Neutrophil (primary cell): ENCODE data around the gene NDST3.

Experiments used
- H3K27ac ChIP-seq: fragments of 200-600 bp; sonication (generic); 2 replicates; pipeline ENCODE4 v1.5.1; 2016; ENCODE audit warnings: mild to moderate bottlenecking, moderate library complexity
- H3K27me3 ChIP-seq: fragments of 200-600 bp; sonication (generic); 2 replicates; pipeline ENCODE4 v1.6.0; 2016; ENCODE audit warnings: mild to moderate bottlenecking
- H3K36me3 ChIP-seq: fragments of 200-600 bp; sonication (generic); 2 replicates; pipeline ENCODE4 v1.5.1; 2017
- H3K4me1 ChIP-seq, 2 experiments: fragments of 200-600 bp in 1 of 2; sonication (generic) in 1 of 2; 1 replicate in 1 of 2; 2 replicates in 1 of 2; pipeline versions ENCODE4 v1.5.1 to v1.6.1; 2013 to 2016; ENCODE audit warnings: low read depth in 1 of 2, low read length in 1 of 2, mild to moderate bottlenecking in 1 of 2, moderate library complexity in 1 of 2; ENCODE audit not compliant: control insufficient read depth in 1 of 2, insufficient read depth in 1 of 2
- H3K4me3 ChIP-seq, 2 experiments: fragments of 200-600 bp in 1 of 2; sonication (generic) in 1 of 2; 1 replicate in 1 of 2; 2 replicates in 1 of 2; pipeline ENCODE4 v1.5.1; 2013 to 2016; ENCODE audit warnings: low read depth in 1 of 2, low read length in 1 of 2, mild to moderate bottlenecking in 1 of 2, moderate library complexity in 1 of 2
- H3K9me3 ChIP-seq: fragments of 200-600 bp; sonication (generic); 2 replicates; pipeline ENCODE4 v1.5.1; 2016
- CTCF ChIP-seq: fragments of 200-600 bp; sonication (generic); IDR thresholded peaks from 2 replicates; pipeline ENCODE4 v1.5.1; 2016; ENCODE audit warnings: antibody characterized with exemption

NDST3 gene

GRCh38 chr4:118086344-118086743, 52.1 kb downstream of the NDST3 start:
- Histone ChIP-seq H3K27me3 (no peaks in the 10 kb centered on the region), H3K4me1 (no peaks in the 10 kb centered on the region), H3K36me3 (no peaks in the 10 kb centered on the region), H3K4me3 (no peak overlapping the region), H3K27ac (no peak overlapping the region), H3K9me3 (no peaks in the 10 kb centered on the region)
- no peak for TF ChIP-seq CTCF

- H3K36me3 ChIP-seq, result no peaks in the 10 kb centered on the region
- H3K4me3 ChIP-seq, result no peak overlapping the region
- no peaks in the 10 kb centered on the region for H3K4me1 ChIP-seq
- H3K27ac ChIP-seq, result no peak overlapping the region
- H3K27me3 ChIP-seq, result no peaks in the 10 kb centered on the region
- H3K9me3 ChIP-seq, result no peaks in the 10 kb centered on the region
- no peak for TF ChIP-seq CTCF
Measured at GRCh38 chr4:118087366-118087765, 53.1 kb downstream of the NDST3 start.

- Histone ChIP-seq H3K27me3 (no peaks in the 10 kb centered on the region), H3K27ac (no peak overlapping the region), H3K9me3 (no peaks in the 10 kb centered on the region), H3K4me3 (no peak overlapping the region), H3K4me1 (peaks cover 14 to 22% of the 10 kb centered on the region in 2 experiments), H3K36me3 (no peaks in the 10 kb centered on the region)
- TF ChIP-seq CTCF, result no peak
Measured at GRCh38 chr4:118099106-118099505, 64.8 kb downstream of the NDST3 start.

- no peak overlapping the region for H3K27ac ChIP-seq
- H3K9me3 ChIP-seq, result no peaks in the 10 kb centered on the region
- H3K4me3 ChIP-seq, result no peak overlapping the region
- no peak for TF ChIP-seq CTCF
- H3K36me3 ChIP-seq, result no peaks in the 10 kb centered on the region
- H3K27me3 ChIP-seq, result no peaks in the 10 kb centered on the region
- peaks cover 11 to 19% of the 10 kb centered on the region in 2 experiments for H3K4me1 ChIP-seq
Measured at GRCh38 chr4:118102195-118102594, 67.9 kb downstream of the NDST3 start.

- H3K36me3 ChIP-seq, result no peaks in the 10 kb centered on the region
- no peaks in the 10 kb centered on the region for H3K4me1 ChIP-seq
- no peak overlapping the region for H3K27ac ChIP-seq
- TF ChIP-seq CTCF, result no peak
- H3K4me3 ChIP-seq, result no peak overlapping the region
- H3K27me3 ChIP-seq, result no peaks in the 10 kb centered on the region
- H3K9me3 ChIP-seq, result no peaks in the 10 kb centered on the region
Measured at GRCh38 chr4:118112117-118113046, 78.1 kb downstream of the NDST3 start.
